ENCODE data around the gene KRTAP5-7. TPM values are rescaled to one million over a fixed set of nuclear protein-coding genes. Genes with fewer than 3 reads are reported as not detected.
"Not testable (repeated sequence)": the region's sequence is repeated elsewhere in the genome, so short reads cannot be mapped to it uniquely, and the experiment has no call there.

Gene KRTAP5-7
- not detected in 2 replicates for total RNA-seq
- long read RNA-seq: 0 reads

- not testable (repeated sequence) for H3K4me3 Mint-ChIP-seq; H3K36me3 Mint-ChIP-seq (ENCODE audit: low read depth); H3K9me3 Mint-ChIP-seq; H3K27ac Mint-ChIP-seq (ENCODE audit: unreplicated experiment); H3K4me1 Mint-ChIP-seq; H3K27me3 Mint-ChIP-seq (ENCODE audit: low read depth); DNase-seq (ENCODE audit: low read depth, low spot score)
Observed at GRCh38 chr11:71526796-71527575, at the start of gene KRTAP5-7. TSS of gene KRTAP5-7 (plus strand) at chr11:71527267. CDS start at chr11:71527301, 34 bp downstream.

GRCh38 chr11:71477641-71478527 lies 49.2 kb upstream of the KRTAP5-7 start:
- no peaks in the 10 kb centered on the region for H3K9me3 Mint-ChIP-seq
- H3K36me3 Mint-ChIP-seq (ENCODE audit: low read depth): peaks cover 4% of the 10 kb centered on the region
- no peak overlapping the region for H3K27ac Mint-ChIP-seq (ENCODE audit: unreplicated experiment)
- DNase-seq (ENCODE audit: low read depth, low spot score): no peak
- H3K27me3 Mint-ChIP-seq (ENCODE audit: low read depth): no peaks in the 10 kb centered on the region
- no peak for TF ChIP-seq CTCF (conservative IDR thresholded peaks at IDR 0.05)
- H3K4me1 Mint-ChIP-seq: peaks cover 4% of the 10 kb centered on the region
- no peak overlapping the region for H3K4me3 Mint-ChIP-seq

GRCh38 chr11:71478528-71478840 lies 48.6 kb upstream of the KRTAP5-7 start:
- H3K9me3 Mint-ChIP-seq: no peaks in the 10 kb centered on the region
- no peak for TF ChIP-seq CTCF (conservative IDR thresholded peaks at IDR 0.05)
- no peak for DNase-seq (ENCODE audit: low read depth, low spot score)
- H3K27ac Mint-ChIP-seq (ENCODE audit: unreplicated experiment): no peak overlapping the region
- H3K36me3 Mint-ChIP-seq (ENCODE audit: low read depth): peaks cover 7% of the 10 kb centered on the region
- no peaks in the 10 kb centered on the region for H3K27me3 Mint-ChIP-seq (ENCODE audit: low read depth)
- peaks cover 4% of the 10 kb centered on the region for H3K4me1 Mint-ChIP-seq
- H3K4me3 Mint-ChIP-seq: no peak overlapping the region

GRCh38 chr11:71481101-71481960 lies 45.7 kb upstream of the KRTAP5-7 start:
- H3K4me1 Mint-ChIP-seq: peaks cover 4% of the 10 kb centered on the region
- no peaks in the 10 kb centered on the region for H3K27me3 Mint-ChIP-seq (ENCODE audit: low read depth)
- peaks cover 2% of the 10 kb centered on the region for H3K9me3 Mint-ChIP-seq
- peaks cover 28% of the 10 kb centered on the region for H3K36me3 Mint-ChIP-seq (ENCODE audit: low read depth)
- no peak overlapping the region for H3K27ac Mint-ChIP-seq (ENCODE audit: unreplicated experiment)
- no peak for TF ChIP-seq CTCF (conservative IDR thresholded peaks at IDR 0.05)
- no peak overlapping the region for H3K4me3 Mint-ChIP-seq
- DNase-seq (ENCODE audit: low read depth, low spot score): no peak

GRCh38 chr11:71482216-71482615 lies 44.9 kb upstream of the KRTAP5-7 start:
- Mint-ChIP-seq H3K4me3 (no peak overlapping the region), H3K9me3 (peaks cover 5% of the 10 kb centered on the region), H3K36me3 (ENCODE audit: low read depth) (peaks cover 33% of the 10 kb centered on the region), H3K27me3 (ENCODE audit: low read depth) (no peaks in the 10 kb centered on the region), H3K27ac (ENCODE audit: unreplicated experiment) (no peak overlapping the region), H3K4me1 (peaks cover 4% of the 10 kb centered on the region)
- TF ChIP-seq CTCF (conservative IDR thresholded peaks at IDR 0.05): no peak
- DNase-seq (ENCODE audit: low read depth, low spot score): no peak

Data from neural crest cell (in vitro differentiated cells).